HG03196 (cell line): ENCODE measurements around the gene GPR78.

Experiments used
- ATAC-seq: cut with Tn5 transposase; IDR thresholded peaks from one replicate; pipeline ENCODE4 v1.9.1; 2021; ENCODE audit not compliant: unreplicated experiment

The GPR78 gene

DNA sequence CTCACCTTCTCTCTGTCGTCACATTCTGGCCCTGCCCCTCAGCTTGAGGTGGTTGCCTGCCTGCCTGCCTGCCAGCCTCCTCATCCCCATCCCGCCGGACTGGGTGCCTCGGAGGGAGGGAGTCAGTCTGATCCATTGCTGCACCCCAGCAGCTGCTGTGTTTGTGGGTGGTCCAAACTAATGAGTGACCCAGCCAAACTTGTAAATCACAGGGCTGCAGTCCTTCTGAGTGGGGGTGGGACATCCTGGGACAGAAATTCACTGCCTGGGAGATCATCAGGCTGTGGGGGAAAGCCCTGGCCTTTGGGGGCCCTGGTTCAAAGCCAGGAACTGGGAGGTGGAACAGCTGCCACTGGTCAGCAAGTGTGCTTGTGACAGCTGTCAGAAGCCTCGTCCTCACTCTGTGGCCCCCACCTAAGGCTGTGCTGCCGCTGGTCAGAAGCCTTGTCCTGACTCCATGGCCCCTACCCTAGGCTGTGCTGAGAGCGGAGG lies 5.6 kb downstream of the GPR78 start:
- no peak for ATAC-seq

DNA sequence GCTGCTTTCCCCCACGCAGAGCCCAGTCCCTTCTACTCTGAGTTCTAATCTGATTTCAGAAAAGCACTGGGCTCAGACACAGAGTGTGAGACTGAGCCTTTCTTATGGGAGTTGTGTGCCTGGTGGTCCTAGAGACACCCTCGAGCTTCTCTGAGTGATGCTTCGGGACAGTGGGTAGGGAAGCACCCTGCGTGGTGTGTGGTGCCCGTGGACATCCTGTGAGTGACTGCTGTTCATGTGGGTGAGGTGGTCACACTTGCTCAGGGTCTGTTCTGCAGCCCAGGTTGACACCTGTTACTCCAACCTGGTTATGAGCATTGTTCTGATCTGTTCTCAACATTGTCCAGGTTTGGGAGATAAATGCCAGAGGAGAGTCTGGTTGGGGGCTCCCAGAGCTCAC lies 6.1 kb downstream of the GPR78 start:
- no peak for ATAC-seq

DNA sequence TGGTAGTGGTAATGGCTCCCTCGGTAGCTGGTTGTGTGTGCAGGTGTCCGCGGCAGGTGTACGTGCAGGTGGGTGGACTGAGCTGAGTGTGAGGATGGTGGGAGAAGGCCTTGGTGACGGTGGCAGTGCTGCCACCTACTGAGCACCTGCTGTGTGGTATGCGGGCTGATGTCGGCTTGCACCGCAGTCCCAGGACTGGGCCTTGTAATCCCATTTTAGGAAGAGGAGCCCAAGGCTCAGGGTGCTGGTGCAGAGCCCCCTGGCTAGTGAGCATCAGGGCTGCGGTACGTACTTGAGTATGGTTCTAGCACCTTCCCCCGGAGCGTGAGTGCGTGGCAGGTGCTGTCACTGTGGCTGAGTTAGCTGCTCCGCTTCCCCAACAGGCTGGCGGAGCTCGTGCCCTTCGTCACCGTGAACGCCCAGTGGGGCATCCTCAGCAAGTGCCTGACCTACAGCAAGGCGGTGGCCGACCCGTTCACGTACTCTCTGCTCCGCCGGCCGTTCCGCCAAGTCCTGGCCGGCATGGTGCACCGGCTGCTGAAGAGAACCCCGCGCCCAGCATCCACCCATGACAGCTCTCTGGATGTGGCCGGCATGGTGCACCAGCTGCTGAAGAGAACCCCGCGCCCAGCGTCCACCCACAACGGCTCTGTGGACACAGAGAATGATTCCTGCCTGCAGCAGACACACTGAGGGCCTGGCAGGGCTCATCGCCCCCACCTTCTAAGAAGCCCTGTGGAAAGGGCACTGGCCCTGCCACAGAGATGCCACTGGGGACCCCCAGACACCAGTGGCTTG lies 6.7 kb downstream of the GPR78 start:
- ATAC-seq: no peak

DNA sequence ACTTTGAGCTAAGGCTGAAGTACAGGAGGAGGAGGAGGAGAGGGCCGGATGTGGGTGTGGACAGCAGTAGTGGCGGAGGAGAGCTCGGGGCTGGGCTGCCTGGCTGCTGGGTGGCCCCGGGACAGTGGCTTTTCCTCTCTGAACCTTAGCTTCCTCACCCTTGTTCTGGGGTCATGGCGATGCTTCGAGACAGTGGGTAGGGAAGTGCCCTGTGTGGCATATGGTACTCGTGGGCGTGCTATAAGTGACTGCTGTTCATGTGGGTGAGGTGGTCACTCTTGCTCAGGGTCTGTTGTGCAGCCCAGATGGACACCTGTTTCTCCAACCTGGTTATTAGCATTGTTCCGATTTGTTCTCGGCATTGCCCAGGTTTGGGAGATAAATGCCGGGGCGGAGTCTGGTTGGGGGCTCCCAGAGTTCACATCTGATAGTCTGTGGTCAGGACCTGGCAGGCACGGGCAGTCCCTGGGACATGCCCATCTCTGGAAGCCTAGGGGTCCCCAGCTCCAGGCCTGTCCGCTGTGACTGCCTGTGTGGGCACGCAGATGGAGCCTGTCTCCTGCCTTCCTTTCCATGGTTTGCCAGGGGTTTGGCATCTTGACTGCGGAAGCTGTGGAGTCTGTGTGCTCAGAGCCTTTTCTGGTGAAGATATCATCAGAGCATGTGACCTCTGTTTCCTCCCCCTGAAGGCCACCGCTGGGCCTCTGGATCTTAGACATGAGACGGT lies 7.4 kb downstream of the GPR78 start:
- ATAC-seq: no peak

DNA sequence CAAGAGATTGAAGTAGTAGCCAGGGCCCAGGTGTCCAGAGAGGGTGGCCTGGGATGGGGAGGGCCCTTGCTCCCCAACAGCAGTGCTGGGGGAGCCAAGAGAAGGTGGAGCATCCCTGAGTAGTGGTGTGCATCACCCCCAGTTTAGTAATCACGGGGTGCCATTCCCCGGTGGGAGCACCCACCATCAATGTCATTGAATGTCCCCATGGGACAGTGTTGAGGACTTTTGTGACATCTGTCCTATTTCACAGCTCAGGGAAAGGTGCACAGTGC lies 7.9 kb downstream of the GPR78 start:
- no peak for ATAC-seq

DNA sequence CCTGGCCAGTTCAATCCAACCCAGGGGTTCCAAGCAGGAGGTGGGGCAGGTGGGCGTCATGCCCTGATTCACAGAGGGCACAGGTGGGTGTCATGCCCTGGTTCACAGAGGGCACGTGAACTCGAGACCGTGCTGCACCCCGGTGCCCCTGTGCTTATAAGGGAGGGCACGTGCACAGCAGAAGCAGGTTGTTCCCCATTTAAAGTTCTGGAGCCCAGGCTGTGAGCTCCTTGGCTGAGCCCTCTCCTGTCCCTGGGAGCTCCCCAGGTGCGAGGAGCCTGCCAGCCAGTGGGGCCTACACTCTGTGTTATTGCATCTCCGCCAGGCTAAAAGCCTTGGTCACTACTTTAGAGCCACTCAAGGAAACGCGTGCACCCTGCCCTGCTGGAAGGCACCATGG lies 9.1 kb downstream of the GPR78 start:
- ATAC-seq: no peak

DNA sequence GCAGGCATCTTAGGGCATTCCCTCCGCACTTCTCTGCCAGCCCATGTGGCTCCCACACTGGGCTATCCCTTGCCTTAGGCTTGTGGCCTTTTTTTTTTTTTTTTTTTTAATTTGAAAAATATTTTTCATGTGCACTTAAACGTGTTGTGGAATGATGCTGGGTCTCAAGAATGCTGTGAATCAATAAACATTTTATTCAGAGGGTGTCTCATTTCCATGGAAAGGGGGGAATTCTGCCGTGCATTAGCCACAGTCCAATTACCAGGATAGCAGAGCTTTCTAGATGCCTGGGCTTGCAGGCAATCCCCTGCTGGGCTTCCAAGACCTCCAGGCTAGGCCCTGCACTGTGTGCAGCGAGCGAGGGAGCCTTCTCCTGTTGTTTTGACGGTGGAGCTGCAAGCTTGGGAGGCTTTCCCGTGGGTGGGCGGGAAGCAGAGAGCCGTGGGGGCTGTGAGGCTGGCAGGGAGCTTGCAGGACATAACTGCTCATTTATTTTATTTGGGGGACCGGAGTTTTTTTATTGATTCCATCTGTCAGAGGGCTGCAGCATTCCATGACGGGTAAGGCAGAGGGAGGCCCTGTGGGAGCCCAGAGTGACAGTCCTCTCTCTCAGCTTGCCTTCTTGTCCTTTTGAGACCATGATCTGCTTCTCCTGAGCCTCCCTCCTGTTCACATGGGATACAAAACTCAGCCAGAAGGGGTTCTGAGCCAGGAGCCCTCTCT lies 9.8 kb downstream of the GPR78 start:
- ATAC-seq: no peak

DNA sequence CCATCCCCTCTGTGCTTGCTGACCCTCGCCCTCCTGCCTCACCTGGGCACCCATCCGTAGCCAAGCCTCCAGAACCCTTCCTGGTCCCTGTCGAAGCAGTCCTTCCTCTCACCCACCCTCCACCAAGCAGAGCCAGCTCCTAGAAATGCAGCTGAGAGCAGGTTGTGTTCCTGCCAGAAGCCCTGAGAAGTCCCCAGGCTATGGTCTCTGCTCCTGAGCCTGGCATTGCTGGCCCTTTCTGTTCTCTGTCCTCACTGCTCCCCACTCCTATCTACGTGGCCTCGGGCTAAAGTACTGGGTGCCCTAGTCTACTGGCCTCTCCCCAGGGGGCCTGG lies 10.3 kb downstream of the GPR78 start:
- ATAC-seq: no peak

DNA sequence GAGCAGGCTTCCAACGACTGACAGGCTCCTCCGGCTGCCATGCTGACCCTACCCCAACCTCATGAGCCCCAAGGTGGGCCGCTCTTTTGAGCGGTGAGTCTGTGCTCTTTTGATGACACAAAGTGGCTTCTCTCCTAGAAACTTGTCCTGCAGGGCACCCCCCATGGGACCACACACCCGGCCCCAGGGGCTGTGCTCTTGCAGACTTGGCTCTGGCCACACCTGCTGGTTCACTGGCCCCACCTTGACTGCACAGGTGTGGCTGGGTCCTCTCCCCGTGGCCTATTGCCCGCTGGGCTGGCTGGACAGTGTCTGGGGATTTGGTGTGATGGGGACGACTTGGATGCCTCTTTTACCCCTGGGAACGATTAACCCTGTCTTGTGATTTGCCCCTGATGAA lies 10.9 kb downstream of the GPR78 start:
- ATAC-seq: no peak

DNA sequence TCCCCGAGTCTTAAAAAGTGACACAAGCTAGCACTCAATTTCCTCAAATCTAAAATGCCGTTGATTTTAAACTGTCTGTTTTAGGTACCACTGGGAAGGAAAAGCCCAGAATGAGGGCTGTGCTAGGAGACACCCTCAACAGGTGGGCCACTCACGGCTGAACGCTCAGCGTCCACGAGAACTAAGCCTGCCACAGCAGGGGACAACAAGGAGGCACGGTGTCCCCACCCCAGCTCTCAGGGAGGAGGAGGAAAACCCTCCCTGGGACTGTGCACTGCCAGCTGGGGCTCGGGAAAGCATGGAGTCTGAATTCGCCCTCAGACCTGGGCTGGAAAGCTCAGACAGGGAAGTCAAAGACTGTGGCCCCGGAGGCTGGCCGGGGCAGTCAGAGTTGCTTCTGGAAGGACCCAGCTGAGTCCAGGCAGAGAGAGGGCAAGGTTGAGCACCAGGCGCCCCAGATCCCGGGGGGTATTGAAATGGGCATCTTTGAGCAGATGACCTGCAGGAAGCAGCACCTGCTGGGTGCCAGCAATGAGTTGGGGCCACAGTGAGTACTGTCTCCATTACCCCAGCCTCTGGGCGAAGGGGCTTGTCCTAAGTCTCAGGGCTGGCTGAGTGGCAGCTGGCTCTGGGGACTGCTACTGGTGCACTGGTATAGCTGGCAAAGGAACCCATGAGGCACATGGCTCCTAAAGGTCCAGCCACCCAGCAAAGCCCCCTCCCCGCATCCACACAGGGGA lies 11.6 kb downstream of the GPR78 start:
- ATAC-seq: no peak

DNA sequence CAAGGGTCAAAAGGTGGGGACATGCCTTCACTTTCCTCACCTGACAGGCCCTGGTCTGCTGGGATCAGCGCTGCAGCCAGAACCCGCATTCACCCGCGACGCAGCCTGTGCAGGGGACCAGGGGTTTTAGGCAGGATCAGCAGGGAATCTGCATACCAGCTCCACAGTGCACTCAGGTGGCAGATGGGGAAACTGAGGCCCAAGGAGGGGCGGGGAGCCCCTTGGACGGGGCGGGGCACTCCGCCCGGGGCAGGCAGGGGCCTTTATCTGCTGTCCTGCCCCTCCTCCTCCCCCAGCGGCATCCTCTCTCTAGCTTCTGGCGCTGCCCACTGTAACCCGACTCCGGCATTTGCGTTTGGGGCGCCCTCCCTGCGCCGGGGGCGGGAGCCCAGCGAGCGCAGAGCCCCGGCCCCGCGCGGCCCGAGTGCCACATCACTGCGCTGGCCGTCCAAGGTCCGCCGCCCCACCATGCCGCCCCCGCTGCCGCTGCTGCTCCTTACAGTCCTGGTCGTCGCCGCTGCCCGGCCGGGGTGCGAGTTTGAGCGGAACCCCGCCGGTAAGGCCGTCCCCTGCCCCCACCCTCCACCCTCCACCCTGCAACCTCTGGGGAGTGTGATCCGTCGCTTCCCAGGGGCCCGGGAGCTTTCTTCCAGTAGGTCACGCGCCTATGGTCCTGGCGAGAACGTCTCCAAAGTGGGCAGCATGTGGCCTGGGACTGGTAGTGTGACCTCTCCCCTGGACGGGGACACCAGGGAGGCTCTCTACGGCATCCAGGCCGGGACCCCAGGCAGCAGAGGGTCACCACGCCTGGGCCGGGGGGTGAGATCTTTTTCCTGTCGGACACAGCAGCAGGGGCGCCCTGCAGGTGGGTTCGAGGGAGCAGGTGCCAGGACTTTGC lies 12.4 kb downstream of the GPR78 start, which contains the start of gene CPZ:
Gene CPZ, plus strand, starts transcription at position 400 of the 898 bp plus-strand sequence. Its CDS starts 69 bp downstream, at position 469.
- no peak for ATAC-seq

DNA sequence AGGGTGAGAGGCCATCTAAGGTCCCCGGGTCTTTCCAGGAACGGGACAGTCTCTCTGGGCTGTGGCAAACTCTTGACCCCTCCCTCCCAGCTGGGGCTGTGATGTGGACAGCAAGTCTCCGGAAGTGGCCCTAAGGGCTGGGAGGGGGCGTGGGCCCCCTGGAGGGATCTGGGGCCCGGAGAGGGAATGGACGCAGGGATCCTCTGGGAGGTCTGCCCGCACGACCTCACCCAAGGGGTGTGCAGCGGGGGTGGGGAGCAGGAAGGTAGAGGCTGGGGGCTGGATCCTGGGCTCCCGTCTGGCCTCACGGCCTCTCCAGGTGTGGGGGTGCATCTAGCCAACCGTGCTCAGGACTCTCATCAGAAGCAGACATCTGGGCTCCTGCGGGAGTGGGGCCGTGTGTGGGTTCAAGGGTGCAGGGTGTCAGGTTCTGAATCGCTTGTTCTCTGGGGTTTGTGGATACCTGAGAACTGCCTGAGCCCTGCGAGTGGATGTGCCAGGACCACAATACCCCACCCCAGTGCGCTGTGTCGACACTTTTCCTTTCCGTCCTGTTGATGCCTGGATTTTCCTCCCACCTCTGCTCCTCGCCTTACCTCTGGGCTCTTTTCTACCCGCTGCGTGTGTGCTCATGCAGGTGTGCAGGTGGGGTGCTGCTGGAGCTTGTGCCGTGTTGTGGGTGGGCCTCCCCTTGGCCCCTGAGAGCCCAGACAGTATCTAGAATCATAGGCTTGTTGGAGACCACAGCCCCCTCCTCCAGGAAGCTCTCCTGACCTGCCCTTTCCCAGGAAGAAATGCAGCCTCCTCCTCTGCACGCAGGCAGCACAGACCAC lies 13.3 kb downstream of the GPR78 start:
- ATAC-seq: no peak

DNA sequence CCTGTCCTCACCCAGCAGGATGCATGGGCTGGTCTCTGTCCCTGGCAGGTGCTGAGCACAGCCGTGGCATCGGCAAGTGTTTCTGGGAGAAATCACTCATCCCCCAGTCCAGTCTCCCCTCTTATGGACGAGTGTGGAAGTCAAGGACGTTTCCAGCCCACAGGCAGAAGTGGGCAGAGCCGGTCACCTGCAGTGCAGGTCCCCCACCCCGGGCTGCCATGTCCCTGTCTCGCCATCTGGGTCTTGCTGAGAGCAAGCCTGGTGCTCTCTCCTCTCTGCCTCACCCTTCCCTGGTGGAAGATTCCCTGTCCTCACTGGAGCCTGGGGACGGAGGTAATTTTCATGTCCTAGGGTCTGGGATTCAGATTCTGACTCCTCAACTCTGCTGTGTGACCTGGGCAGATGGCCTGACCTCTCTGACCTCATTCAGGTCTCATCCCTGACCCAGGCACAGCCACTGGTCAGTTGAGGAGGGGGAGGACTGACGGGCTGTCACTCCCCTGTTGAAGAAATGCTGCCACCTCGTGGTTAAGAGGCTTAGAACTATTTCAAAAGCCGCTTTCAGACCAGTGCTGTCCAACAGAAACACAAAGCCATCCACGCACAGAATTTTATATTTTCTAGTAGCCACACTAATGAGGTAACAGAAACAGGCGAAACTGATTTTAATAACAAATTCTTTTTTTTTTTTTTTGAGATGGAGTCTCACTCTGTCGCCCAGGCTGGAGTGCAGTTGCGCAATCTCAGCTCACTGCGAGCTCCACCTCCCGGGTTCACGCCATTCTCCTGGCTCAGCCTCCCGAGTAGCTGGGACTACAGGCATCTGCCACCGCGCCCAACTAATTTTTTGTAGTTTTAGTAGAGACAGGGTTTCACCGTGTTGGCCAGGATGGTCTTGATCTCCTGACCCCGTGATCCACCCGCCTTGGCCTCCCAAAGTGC lies 14.2 kb downstream of the GPR78 start:
- no peak for ATAC-seq

DNA sequence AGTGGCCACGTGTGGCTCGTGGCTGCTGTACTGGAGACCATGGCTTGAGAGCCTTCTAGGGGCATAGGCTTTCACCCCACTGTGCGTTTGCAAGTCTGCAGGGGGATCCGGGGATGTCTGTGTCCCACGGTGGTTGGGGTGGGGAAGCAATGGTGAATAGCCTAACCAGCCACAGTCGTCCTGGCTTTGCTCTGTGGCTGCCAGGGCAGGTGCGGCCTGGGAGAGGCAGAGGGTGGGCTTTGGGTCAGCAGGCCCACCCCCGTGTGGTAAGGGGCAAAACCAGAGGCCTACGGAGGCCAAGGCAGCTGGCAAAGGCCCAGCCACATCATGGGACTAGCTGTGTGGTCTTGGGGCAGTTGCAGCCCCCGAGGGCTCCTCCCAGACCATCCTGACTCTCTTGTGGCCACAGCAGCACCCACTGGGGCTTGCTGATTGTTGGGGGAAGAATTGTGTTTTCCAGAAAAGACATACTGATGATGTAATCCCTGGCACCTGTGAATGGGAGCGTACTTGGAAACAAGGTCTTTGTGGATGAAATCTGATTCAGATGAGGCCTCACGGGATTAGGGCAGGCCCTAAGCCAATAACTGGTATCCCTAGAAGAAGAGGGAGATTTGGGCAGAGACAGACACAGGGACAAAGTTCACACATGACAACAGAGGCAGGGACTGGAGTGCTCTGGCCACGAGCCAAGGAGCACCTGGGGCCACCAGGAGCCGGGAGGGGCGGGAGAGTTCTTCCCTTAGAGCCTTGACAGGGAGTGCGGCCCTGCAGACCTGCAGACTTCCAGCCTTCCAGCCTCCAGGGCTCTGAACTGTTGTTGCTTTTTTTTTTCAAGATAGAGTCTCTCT lies 15.3 kb downstream of the GPR78 start:
- no peak for ATAC-seq

DNA sequence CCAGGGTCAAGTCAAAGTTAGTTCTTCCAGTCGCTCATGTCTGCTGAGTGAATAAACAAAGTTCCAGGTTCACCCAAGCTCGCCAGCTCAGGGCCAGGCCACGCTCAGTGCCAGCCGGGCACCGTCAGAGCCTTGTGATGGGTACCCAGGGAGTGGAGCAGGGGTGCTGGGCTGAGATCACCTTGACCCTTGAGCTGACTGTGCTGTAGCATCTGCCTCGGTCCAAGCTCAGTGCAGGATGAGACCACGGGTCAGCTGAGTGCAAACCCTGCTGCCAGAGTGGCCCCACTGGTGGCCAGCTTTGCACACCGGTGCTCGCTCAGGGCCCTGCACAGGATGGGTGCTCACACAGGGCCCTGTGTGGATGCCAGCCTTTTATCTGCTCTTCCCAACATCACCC lies 16.7 kb downstream of the GPR78 start:
- ATAC-seq: no peak

DNA sequence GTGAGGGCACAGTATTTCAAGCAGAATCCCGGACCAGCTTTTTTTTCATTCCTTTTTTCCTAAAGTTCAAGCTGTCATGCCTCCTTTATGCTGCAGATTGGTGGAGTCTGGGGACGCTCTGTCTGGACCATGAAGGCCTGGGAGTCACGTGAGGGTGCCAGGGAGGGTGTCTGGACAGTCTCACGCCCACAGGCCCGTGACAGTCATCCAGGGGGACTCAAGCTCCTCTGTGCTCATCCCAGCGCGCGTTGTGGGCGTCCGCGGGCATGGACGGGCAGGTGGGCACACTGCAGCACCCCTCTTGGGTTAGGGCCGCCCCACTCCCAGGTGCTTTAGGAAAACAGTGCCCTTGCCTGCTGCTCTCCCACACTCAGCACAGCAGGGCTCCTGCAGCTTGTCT lies 17.1 kb downstream of the GPR78 start:
- no peak for ATAC-seq

DNA sequence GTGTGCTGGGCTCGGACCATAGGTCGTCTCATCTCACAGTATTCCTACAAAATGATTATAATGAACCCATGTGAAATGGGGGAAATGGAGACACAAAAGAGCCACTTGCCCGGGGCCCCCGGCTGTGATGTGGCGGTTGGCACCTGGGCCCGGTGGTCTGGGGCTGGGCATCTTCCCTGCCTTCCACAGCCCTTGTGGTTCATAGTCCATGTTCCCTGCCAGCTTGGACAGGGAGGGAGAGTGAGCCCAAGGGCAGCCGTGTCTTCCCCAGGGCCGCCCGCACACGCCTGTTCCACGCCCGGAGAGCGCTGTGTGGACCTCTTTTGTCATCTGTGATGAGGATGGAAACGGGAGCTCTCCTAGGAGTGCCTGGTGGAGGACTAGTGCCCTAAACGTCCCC lies 17.6 kb downstream of the GPR78 start:
- no peak for ATAC-seq
